GM21423 (cell line): Measurements from ENCODE around the gene MYL6.
A peak's percentile ranks its signal among the peaks of the same experiment; 100 is the strongest.

Experiments
- ATAC-seq: cut with Tn5 transposase; IDR thresholded peaks from one replicate; pipeline ENCODE4 v1.9.1; 2021; ENCODE audit warnings: mild to moderate bottlenecking, moderate library complexity; ENCODE audit not compliant: unreplicated experiment

MYL6 gene

GRCh38 chr12:56129206-56129941 is 28.8 kb upstream of the MYL6 start:
- ATAC-seq: no peak

GRCh38 chr12:56129942-56130495 is 28.1 kb upstream of the MYL6 start:
- ATAC-seq: no peak

- ATAC-seq: no peak
Measured at GRCh38 chr12:56130876-56131275, 27.3 kb upstream of the MYL6 start.

GRCh38 chr12:56134897-56135296 is 23.3 kb upstream of the MYL6 start:
- no peak for ATAC-seq

- no peak for ATAC-seq
Measured at GRCh38 chr12:56137853-56138571, 20.1 kb upstream of the MYL6 start.

- no peak for ATAC-seq
Measured at GRCh38 chr12:56141946-56142784, 16.0 kb upstream of the MYL6 start.

GRCh38 chr12:56143217-56143616 is 14.9 kb upstream of the MYL6 start:
- ATAC-seq: no peak

GRCh38 chr12:56143870-56144269 is 14.3 kb upstream of the MYL6 start:
- no peak for ATAC-seq

- ATAC-seq: no peak
Measured at GRCh38 chr12:56145217-56145616, 12.9 kb upstream of the MYL6 start.

- no peak for ATAC-seq
Measured at GRCh38 chr12:56146492-56147460, 11.4 kb upstream of the MYL6 start.

- no peak for ATAC-seq
Measured at GRCh38 chr12:56150563-56150962, 7.6 kb upstream of the MYL6 start.

GRCh38 chr12:56151672-56152131 is 6.5 kb upstream of the MYL6 start:
- ATAC-seq: peak; percentile 41

- ATAC-seq: peak; percentile 90
Measured at GRCh38 chr12:56152132-56152755, 5.9 kb upstream of the MYL6 start, which contains the start of gene MYL6B. MYL6B (plus strand) TSS chr12:56152587; CDS start chr12:56153919, 1,332 bp downstream.

- ATAC-seq: no peak
Measured at GRCh38 chr12:56152756-56153677, 5.1 kb upstream of the MYL6 start.

- no peak for ATAC-seq
Measured at GRCh38 chr12:56153678-56154065, 4.5 kb upstream of the MYL6 start.

GRCh38 chr12:56154246-56154771 is 3.9 kb upstream of the MYL6 start:
- ATAC-seq: no peak

GRCh38 chr12:56154818-56155217 is 3.3 kb upstream of the MYL6 start:
- ATAC-seq: no peak

GRCh38 chr12:56155256-56155845 is 2.8 kb upstream of the MYL6 start:
- no peak for ATAC-seq
